ENCODE measurements around the gene S100A11. TPM values are rescaled to one million over a fixed set of nuclear protein-coding genes. Genes with fewer than 3 reads are reported as not detected.

The S100A11 gene
- total RNA-seq, 1 experiment from 2014 or later = 302 TPM

DNA sequence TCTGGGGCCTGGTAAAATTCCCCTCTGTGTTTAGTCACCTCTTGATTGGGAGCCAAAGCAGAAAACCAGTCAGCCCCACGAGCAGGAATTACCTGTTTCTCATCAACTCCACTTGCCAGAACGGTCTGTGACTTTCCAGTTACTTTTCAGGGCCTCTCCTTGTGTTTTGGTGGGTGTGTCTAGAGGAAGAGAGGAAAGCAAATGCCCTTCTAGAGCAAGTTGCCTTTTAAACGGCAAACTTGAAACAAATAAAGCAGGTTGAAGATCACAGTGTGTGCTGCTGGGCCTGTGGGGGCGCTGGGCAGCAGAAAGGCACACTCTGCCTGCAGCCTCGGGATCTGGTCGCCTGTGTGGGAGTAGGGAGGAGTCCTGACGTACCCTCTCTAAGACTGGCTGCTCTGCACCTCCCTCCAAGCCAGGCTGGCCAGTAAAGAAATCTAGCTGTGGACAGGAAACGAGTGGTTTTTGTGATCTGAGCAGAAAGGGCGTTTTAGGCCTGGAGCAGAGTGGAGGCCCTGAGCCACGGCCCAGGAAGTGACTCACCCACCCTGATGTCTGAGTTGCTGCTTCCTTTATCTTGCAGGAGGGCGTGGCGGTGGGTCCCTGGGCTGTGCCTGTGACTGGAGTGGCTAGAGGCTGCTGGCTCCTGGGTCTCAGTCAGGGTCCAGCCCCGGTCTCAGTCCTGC, 11.1 kb upstream of the S100A11 start:
- Histone ChIP-seq H3K4me1 (ENCODE audit: insufficient read depth, low read length) (peaks cover 12% of the 10 kb centered on the region; the same call in 1 of the 2 replicates), H4K5ac (ENCODE audit: insufficient read length, low read depth, low read length) (no peak overlapping the region), H3K18ac (ENCODE audit: insufficient read length, low read depth, low read length) (peak overlapping the region; percentile 45), H3T11ph (ENCODE audit: low read length) (no peak overlapping the region), H2BK12ac (ENCODE audit: insufficient read length, low read depth, low read length) (peak overlapping the region; percentile 1), H4K20me1 (ENCODE audit: control insufficient read depth, insufficient read depth, insufficient read length) (no peaks in the 10 kb centered on the region), H4K8ac (replicated peaks; ENCODE audit: insufficient read length, low read depth, low read length) (no peak overlapping the region), H2BK5ac (ENCODE audit: insufficient read length, low read length) (no peak overlapping the region), H2AK5ac (ENCODE audit: insufficient read length, low read length) (no peak overlapping the region), H4K91ac (ENCODE audit: insufficient read length, low read depth, low read length) (no peak overlapping the region), H3K79me1 (ENCODE audit: insufficient read depth, low read depth, low read length, poor library complexity, severe bottlenecking) (no peaks in the 10 kb centered on the region), H3K27me3 (ENCODE audit: insufficient read depth, low read length) (no peaks in the 10 kb centered on the region), H2BK120ac (ENCODE audit: low read depth, low read length, poor library complexity, severe bottlenecking) (no peak overlapping the region), H3K79me2 (ENCODE audit: insufficient read depth, low read length) (no peaks in the 10 kb centered on the region), H3K23me2 (ENCODE audit: insufficient read length, low read depth, low read length, poor library complexity, severe bottlenecking) (peaks cover 4% of the 10 kb centered on the region), H3K4me2 (ENCODE audit: insufficient read depth, insufficient read length, low read length) (peak overlapping the region; percentile 44), H3K4ac (ENCODE audit: low read depth, low read length) (no peak overlapping the region; the same call in 1 of the 2 replicates), H2AFZ (ENCODE audit: low read length) (peak overlapping the region; percentile 58), H3K9ac (ENCODE audit: extremely low read depth, insufficient read length, low read length) (peak overlapping the region; percentile 6), H3K14ac (ENCODE audit: insufficient read depth, low read length) (peak overlapping the region; percentile 82), H3K56ac (ENCODE audit: insufficient read length, low read depth, low read length) (peak overlapping the region; percentile 13), H3K27ac (ENCODE audit: insufficient read length, low read depth, low read length) (peak overlapping the region; percentile 52), H3K9me3 (ENCODE audit: control insufficient read depth, low read depth, low read length) (no peaks in the 10 kb centered on the region), H3K23ac (ENCODE audit: insufficient read length, low read depth, low read length) (no peak overlapping the region), H2BK15ac (ENCODE audit: low read depth, low read length) (no peak overlapping the region), H2BK20ac (ENCODE audit: low read depth, low read length, poor library complexity, severe bottlenecking) (no peak overlapping the region)
- H3K4me3 Mint-ChIP-seq = peak overlapping the region; percentile 43 to 51; a peak in 4 of 5 replicates
- TF ChIP-seq, protein P1, sequence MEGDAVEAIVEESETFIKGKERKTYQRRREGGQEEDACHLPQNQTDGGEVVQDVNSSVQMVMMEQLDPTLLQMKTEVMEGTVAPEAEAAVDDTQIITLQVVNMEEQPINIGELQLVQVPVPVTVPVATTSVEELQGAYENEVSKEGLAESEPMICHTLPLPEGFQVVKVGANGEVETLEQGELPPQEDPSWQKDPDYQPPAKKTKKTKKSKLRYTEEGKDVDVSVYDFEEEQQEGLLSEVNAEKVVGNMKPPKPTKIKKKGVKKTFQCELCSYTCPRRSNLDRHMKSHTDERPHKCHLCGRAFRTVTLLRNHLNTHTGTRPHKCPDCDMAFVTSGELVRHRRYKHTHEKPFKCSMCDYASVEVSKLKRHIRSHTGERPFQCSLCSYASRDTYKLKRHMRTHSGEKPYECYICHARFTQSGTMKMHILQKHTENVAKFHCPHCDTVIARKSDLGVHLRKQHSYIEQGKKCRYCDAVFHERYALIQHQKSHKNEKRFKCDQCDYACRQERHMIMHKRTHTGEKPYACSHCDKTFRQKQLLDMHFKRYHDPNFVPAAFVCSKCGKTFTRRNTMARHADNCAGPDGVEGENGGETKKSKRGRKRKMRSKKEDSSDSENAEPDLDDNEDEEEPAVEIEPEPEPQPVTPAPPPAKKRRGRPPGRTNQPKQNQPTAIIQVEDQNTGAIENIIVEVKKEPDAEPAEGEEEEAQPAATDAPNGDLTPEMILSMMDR (conservative IDR thresholded peaks at IDR 0.05) = peak; percentile 67
- peaks cover 4% of the 10 kb centered on the region for H3K27me3 Mint-ChIP-seq (ENCODE audit: low read depth)
- no peaks in the 10 kb centered on the region for H3K9me3 Mint-ChIP-seq
- peaks cover 35 to 40% of the 10 kb centered on the region in 2 experiments for H3K4me1 Mint-ChIP-seq
- WGBS (ENCODE audit: extremely low coverage, insufficient read length, low lambda C conversion rate) = no CpG with 5 or more reads among the region's 13 CpGs
- peak; percentile 94 for DNase-seq
- peak overlapping the region; percentile 94 to 98 (median 97) for H3K27ac Mint-ChIP-seq
- no peaks in the 10 kb centered on the region for H3K36me3 Mint-ChIP-seq (ENCODE audit: insufficient read depth in 1 of 3, low read depth in 3 of 3)
